A549 (cell line): ENCODE results near the gene IL19.
"Not testable (repeated sequence)": the region's sequence is repeated elsewhere in the genome, so short reads cannot be mapped to it uniquely, and the experiment has no call there.

Experiments used
- BCL3 ChIP-seq: fragments of >200 bp; sonication (Bioruptor Twin); formaldehyde crosslinking; IDR thresholded peaks from 3 replicates; pipeline ENCODE4 v1.6.1; 2016
- BHLHE40 ChIP-seq: IDR thresholded peaks from 2 replicates; pipeline ENCODE4 v1.6.1; 2012; ENCODE audit warnings: low read depth, low read length, inconsistent platforms
- CTCF ChIP-seq: fragments of >200 bp; sonication (Bioruptor Twin); formaldehyde crosslinking; IDR thresholded peaks from 3 replicates; pipeline ENCODE4 v1.5.1; 2016
- EP300 ChIP-seq, 2 experiments: fragments of >200 bp; sonication (Bioruptor Twin); formaldehyde crosslinking; IDR thresholded peaks; 2 replicates in 1 of 2; 3 replicates in 1 of 2; pipeline ENCODE4 v1.6.1; 2016 to 2017
- ESRRA ChIP-seq: fragments of 150-350 bp; IDR thresholded peaks from 2 replicates; pipeline ENCODE4 v1.6.1; 2014; ENCODE audit warnings: mild to moderate bottlenecking, low read length, borderline replicate concordance
- MAFK ChIP-seq: fragments of 450-650 bp; IDR thresholded peaks from 2 replicates; pipeline ENCODE4 v1.6.1; 2014; ENCODE audit not compliant: partially characterized antibody
- MAX ChIP-seq: IDR thresholded peaks from 2 replicates; pipeline ENCODE4 v1.6.1; 2012
- MAZ ChIP-seq: fragments of 150-350 bp; IDR thresholded peaks from 2 replicates; pipeline ENCODE4 v1.6.1; 2014; ENCODE audit warnings: antibody characterized with exemption, low read depth, low read length, borderline replicate concordance
- MYC ChIP-seq: IDR thresholded peaks from 2 replicates; pipeline ENCODE4 v1.6.1; 2012; ENCODE audit warnings: mild to moderate bottlenecking, inconsistent platforms, low read length, improper control_type of control experiment, borderline replicate concordance
- PBX3 ChIP-seq: IDR thresholded peaks from 2 replicates; pipeline ENCODE4 v1.6.1; 2012
- POLR2A ChIP-seq: IDR thresholded peaks from 2 replicates; pipeline ENCODE4 v1.6.1; 2012; ENCODE audit warnings: mild to moderate bottlenecking, low read length
- RAD21 ChIP-seq, 2 experiments: fragments of >200 bp in 1 of 2; sonication (Bioruptor Twin) in 1 of 2; formaldehyde crosslinking in 1 of 2; IDR thresholded peaks in 1 of 2; conservative IDR thresholded peaks in 1 of 2; 2 replicates in 1 of 2; 3 replicates in 1 of 2; pipeline ENCODE4 v1.6.1; 2012 to 2018; ENCODE audit warnings: inconsistent platforms in 1 of 2
- SREBF2 ChIP-seq: fragments of 450-650 bp; IDR thresholded peaks from 2 replicates; pipeline ENCODE4 v1.6.1; 2014; ENCODE audit warnings: mild to moderate bottlenecking, moderate library complexity
- ZFP36 ChIP-seq: fragments of 450-650 bp; IDR thresholded peaks from 2 replicates; pipeline ENCODE4 v1.6.1; 2014; ENCODE audit warnings: borderline replicate concordance; ENCODE audit not compliant: partially characterized antibody

- not testable (repeated sequence) for TF ChIP-seq CTCF; SREBF2; POLR2A; PBX3; ZFP36; BHLHE40; RAD21 (conservative IDR thresholded peaks at IDR 0.05 in 1 of 2, IDR thresholded peaks at IDR 0.05 in 1 of 2); EP300 (IDR thresholded peaks at IDR 0.05); MAFK; MAZ; ESRRA; MYC; MAX; BCL3
These were observed 7.7 kb upstream of the IL19 start for GRCh38 chr1:206762741-206763364.
